Testis (tissue), 3 donors: ENCODE data around the gene ADGRD1. TPM values are rescaled to one million over a fixed set of nuclear protein-coding genes. Genes with fewer than 3 reads are reported as not detected.

Experiments
- DNase-seq: peaks from one replicate; pipeline ENCODE4 v3.0.0-alpha.2; 2019
- H3K27ac ChIP-seq, 2 donors: fragments of 200-600 bp; sonication (generic); one replicate each; pipeline ENCODE4 v1.5.1; 2019
- H3K27me3 ChIP-seq: fragments of 200-600 bp; sonication (generic); one replicate; pipeline ENCODE4 v1.5.1; 2019
- H3K36me3 ChIP-seq: fragments of 200-600 bp; sonication (generic); one replicate; pipeline ENCODE4 v1.5.1; 2017; ENCODE audit warnings: low read depth; ENCODE audit errors: missing control alignments
- H3K4me1 ChIP-seq: fragments of 200-600 bp; sonication (generic); one replicate; pipeline ENCODE4 v1.5.1; 2019
- H3K4me3 ChIP-seq, 2 donors: fragments of 200-600 bp; sonication (generic); one replicate each; pipeline ENCODE4 v1.5.1; 2017 to 2019
- H3K9me3 ChIP-seq: fragments of 200-600 bp; sonication (generic); one replicate; pipeline ENCODE4 v1.5.1; 2017
- POLR2A ChIP-seq: fragments of 450-650 bp; IDR thresholded peaks from one replicate; pipeline ENCODE4 v1.6.1; 2017; ENCODE audit warnings: antibody characterized with exemption, mild to moderate bottlenecking, moderate library complexity
- WGBS, 2 donors: methylation state at CpG; one replicate each; pipeline ENCODE4 v1.1.5; 2018; 5-methylcytosine and 5-hydroxymethylcytosine counted together
- intact Hi-C: fragments of 100-400 bp; cut with DNase I; formaldehyde crosslinking; loops from one replicate; pipeline ENCODE4 v1.15.1; 2023; ENCODE audit warnings: low total_unique reads
- polyA plus RNA-seq: library from polyadenylated mRNA; stranded (reverse); fragments of 350-450 nt; fragmentation: Illumina TruSeq; extraction: RNeasy Lipid Tissue Mini Kit (QIAGEN cat#74804); gene quantifications from one replicate; pipeline ENCODE4 v1.2.3, GENCODE V29; 2014; ENCODE audit warnings: low read depth, low replicate concordance; ENCODE audit not compliant: insufficient read depth
- total RNA-seq, 2 donors: library from RNA; depleted of rRNA; stranded (reverse); fragments of >200 nt; gene quantifications; one replicate each; pipeline ENCODE4 v1.2.3, GENCODE V29; 2016
- TF ChIP-seq, protein P1 (sequence below), 3 experiments: fragments of 450-650 bp in 2 of 3; fragments of 200-600 bp in 1 of 3; sonication (generic) in 1 of 3; IDR thresholded peaks; one replicate each; pipeline ENCODE4 v1.5.1; 2016 to 2019; ENCODE audit warnings: antibody characterized with exemption in 3 of 3, mild to moderate bottlenecking in 2 of 3, moderate library complexity in 1 of 3

ADGRD1 gene
- total and polyA plus RNA-seq, 3 donors from 2014 or later = 27.2 to 43.2 (median 42.8) TPM

DNA sequence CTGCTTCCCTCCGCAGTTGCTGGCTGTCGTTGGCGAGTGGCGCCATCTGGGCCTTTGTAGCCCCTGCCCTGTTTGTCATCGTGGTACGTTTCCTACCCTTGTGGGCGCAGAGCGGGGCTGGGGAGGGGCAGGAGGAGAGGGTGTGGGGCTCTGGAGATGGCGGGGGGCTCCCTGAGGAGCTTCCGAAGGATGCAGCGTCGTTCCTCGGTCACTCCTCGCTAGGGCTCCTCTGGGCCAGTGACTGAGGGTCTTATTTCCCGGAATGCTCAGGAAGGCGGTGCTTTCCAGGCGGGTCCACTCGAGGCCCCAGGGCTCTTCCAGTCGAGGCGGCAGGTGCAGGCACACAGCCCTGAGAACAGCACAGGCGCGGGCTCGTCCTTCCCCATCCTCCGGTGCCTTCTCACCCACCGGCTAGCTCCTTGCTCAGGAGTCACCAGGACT, 167.1 kb downstream of the ADGRD1 start:
- no peak for DNase-seq
- Histone ChIP-seq H3K4me3 (no peak overlapping the region), H3K27me3 (no peaks in the 10 kb centered on the region), H3K27ac (no peak overlapping the region), H3K36me3 (no peaks in the 10 kb centered on the region), H3K4me1 (peaks cover 9% of the 10 kb centered on the region), H3K9me3 (no peaks in the 10 kb centered on the region)
- TF ChIP-seq, protein P1, sequence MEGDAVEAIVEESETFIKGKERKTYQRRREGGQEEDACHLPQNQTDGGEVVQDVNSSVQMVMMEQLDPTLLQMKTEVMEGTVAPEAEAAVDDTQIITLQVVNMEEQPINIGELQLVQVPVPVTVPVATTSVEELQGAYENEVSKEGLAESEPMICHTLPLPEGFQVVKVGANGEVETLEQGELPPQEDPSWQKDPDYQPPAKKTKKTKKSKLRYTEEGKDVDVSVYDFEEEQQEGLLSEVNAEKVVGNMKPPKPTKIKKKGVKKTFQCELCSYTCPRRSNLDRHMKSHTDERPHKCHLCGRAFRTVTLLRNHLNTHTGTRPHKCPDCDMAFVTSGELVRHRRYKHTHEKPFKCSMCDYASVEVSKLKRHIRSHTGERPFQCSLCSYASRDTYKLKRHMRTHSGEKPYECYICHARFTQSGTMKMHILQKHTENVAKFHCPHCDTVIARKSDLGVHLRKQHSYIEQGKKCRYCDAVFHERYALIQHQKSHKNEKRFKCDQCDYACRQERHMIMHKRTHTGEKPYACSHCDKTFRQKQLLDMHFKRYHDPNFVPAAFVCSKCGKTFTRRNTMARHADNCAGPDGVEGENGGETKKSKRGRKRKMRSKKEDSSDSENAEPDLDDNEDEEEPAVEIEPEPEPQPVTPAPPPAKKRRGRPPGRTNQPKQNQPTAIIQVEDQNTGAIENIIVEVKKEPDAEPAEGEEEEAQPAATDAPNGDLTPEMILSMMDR (IDR thresholded peaks at IDR 0.05) = no peak
- no peak for TF ChIP-seq POLR2A
- intact Hi-C loops = no loop called here
- 83 to 88% methylated on average over 22 to 24 of the region's 25 CpGs for WGBS, 2 donors

GRCh38 chr12:131121705-131122405, 168.1 kb downstream of the ADGRD1 start:
- peak overlapping the region; percentile 36 to 53 for H3K4me3 ChIP-seq
- 72 to 74% methylated on average over 18 to 30 of the region's 30 CpGs for WGBS, 2 donors
- no peaks in the 10 kb centered on the region for H3K27me3 ChIP-seq
- peak; percentile 77 for DNase-seq
- H3K36me3 ChIP-seq = no peaks in the 10 kb centered on the region
- intact Hi-C loops = no loop called here
- H3K4me1 ChIP-seq = peaks cover 4% of the 10 kb centered on the region
- no peak overlapping the region for H3K27ac ChIP-seq
- no peak for TF ChIP-seq POLR2A
- TF ChIP-seq, protein P1 (IDR thresholded peaks at IDR 0.05) = no peak
- no peaks in the 10 kb centered on the region for H3K9me3 ChIP-seq

DNA sequence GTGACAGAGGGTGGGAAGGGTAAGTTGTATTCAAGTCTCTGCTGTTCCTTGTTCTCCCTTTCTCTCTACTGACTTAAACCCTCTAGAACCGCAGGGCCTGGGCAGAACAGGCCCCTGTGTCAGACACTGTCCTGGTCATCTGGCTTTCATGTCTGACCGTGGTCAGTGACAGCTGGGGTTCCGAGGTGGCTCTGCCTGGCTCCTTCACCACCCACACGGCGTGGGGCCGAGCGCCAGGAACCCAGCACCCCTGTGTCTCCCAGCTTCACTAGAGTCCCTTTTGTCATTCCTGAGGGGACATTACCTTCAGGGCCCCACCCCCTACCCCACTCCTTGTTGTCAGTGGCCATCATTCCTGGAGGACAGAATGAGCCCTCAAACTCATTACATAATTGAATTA, 168.9 kb downstream of the ADGRD1 start:
- no peaks in the 10 kb centered on the region for H3K27me3 ChIP-seq
- H3K4me1 ChIP-seq = peaks cover 4% of the 10 kb centered on the region
- no peak for DNase-seq
- peak overlapping the region in 1 of 2 donors; percentile 53 for H3K4me3 ChIP-seq
- no peak overlapping the region for H3K27ac ChIP-seq
- WGBS, 2 donors = 62 to 86% methylated on average over 7 of the region's 7 CpGs
- H3K36me3 ChIP-seq = no peaks in the 10 kb centered on the region
- intact Hi-C loops = no loop called here
- TF ChIP-seq, protein P1 (IDR thresholded peaks at IDR 0.05) = no peak
- no peak for TF ChIP-seq POLR2A
- H3K9me3 ChIP-seq = no peaks in the 10 kb centered on the region

DNA sequence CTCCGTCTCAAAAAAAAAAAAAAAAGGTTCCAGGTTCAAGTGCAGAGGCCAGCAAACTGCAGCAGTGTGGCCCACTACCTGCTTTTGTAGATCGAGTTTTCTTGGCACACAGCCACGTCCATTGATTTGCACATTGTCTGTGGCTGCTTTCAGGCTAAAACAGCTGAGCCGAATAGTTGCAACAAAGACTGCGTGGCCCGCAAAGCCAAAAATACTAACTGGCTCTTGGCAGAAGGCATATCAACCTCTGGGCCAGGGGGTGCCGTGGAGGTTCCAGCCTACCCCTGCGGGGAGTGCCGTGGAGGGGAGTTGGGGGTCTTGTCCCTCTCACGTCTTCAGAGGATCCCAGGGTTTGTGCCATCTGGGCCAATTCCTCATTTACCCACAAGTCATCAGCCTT, 170.1 kb downstream of the ADGRD1 start:
- Histone ChIP-seq H3K36me3 (no peaks in the 10 kb centered on the region), H3K9me3 (no peaks in the 10 kb centered on the region), H3K27ac (no peak overlapping the region), H3K4me1 (peaks cover 4% of the 10 kb centered on the region), H3K27me3 (no peaks in the 10 kb centered on the region), H3K4me3 (no peak overlapping the region)
- DNase-seq = no peak
- TF ChIP-seq, protein P1 (IDR thresholded peaks at IDR 0.05) = no peak
- no peak for TF ChIP-seq POLR2A
- intact Hi-C loops = no loop called here
- 78 to 84% methylated on average over 10 of the region's 10 CpGs for WGBS, 2 donors
